ENCODE results near the gene TUT1. TPM values are rescaled to one million over a fixed set of nuclear protein-coding genes. Genes with fewer than 3 reads are reported as not detected.
A peak's percentile ranks its signal among the peaks of the same experiment; 100 is the strongest.
"Not testable (repeated sequence)": the region's sequence is repeated elsewhere in the genome, so short reads cannot be mapped to it uniquely, and the experiment has no call there.

TUT1 gene
- total RNA-seq, 1 experiment from 2014 or later = 26.0 TPM

DNA sequence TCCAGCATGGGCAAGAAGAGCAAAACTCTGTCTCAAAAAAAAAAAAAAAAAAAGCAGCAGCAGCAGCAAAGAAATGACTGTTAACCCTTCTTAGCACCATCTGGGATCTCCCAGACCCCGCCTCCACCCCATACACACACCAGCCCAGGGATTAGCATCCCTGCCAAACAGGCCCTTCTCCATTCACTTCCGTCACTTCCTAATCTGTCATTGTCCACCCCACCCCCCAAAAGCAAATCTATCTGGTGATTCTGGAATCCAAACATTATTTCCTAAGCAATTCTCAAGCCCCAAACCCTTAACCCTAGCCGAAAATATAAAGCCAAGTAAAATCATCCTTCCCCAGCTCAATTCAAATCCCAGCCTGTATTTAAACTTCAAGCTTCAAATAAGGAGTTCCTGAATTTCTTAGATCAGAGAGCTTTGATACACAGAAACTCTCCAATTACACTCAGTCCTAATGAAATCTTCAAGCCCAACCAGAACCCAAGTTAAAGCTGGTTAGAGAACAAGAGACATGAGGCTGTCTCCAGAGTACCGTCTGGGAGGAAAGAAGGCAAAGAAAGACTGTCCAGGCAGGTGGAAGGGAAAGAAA is 38.7 kb downstream of the TUT1 start:
- peaks cover 63% of the 10 kb centered on the region for H3K4me1 Mint-ChIP-seq (ENCODE audit: insufficient read depth, unreplicated experiment)
- H3K4me3 Mint-ChIP-seq (ENCODE audit: unreplicated experiment) = peak overlapping the region; percentile 68
- intact Hi-C loops (cut with micrococcal nuclease) = loop anchor here (1.0 kb wide), 1 partner anchor 7 kb away; no protein-coding TSS in a partner anchor
- BruUV-seq (replicated peaks) = TSS peak; percentile 72
- no peaks in the 10 kb centered on the region for H3K9me3 Mint-ChIP-seq (ENCODE audit: unreplicated experiment)
- peaks cover 11% of the 10 kb centered on the region for H3K36me3 Mint-ChIP-seq (ENCODE audit: insufficient read depth, unreplicated experiment)
- H3K27ac Mint-ChIP-seq (ENCODE audit: low read depth, unreplicated experiment) = peak overlapping the region; percentile 95
- TF ChIP-seq, protein P1, sequence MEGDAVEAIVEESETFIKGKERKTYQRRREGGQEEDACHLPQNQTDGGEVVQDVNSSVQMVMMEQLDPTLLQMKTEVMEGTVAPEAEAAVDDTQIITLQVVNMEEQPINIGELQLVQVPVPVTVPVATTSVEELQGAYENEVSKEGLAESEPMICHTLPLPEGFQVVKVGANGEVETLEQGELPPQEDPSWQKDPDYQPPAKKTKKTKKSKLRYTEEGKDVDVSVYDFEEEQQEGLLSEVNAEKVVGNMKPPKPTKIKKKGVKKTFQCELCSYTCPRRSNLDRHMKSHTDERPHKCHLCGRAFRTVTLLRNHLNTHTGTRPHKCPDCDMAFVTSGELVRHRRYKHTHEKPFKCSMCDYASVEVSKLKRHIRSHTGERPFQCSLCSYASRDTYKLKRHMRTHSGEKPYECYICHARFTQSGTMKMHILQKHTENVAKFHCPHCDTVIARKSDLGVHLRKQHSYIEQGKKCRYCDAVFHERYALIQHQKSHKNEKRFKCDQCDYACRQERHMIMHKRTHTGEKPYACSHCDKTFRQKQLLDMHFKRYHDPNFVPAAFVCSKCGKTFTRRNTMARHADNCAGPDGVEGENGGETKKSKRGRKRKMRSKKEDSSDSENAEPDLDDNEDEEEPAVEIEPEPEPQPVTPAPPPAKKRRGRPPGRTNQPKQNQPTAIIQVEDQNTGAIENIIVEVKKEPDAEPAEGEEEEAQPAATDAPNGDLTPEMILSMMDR (IDR thresholded peaks at IDR 0.05; ENCODE audit: unreplicated experiment) = no peak
- ChIA-PET CTCF (interaction anchor here (0.6 to 5.8 kb wide), 11 partner anchors 8 to 1180 kb away, joined by 3 to 69 read pairs (median 9); no protein-coding TSS in a partner anchor), POLR2A (interaction anchor here (0.7 to 13.5 kb wide), 34 partner anchors 8 to 1110 kb away, joined by 3 to 599 read pairs (median 7); partner anchors contain the start of genes AHNAK, B3GAT3, C11orf98 and CSKMT)
- no peak for DNase-seq (ENCODE audit: unreplicated experiment)
- no peaks in the 10 kb centered on the region for H3K27me3 Mint-ChIP-seq (ENCODE audit: insufficient read depth, unreplicated experiment)

DNA sequence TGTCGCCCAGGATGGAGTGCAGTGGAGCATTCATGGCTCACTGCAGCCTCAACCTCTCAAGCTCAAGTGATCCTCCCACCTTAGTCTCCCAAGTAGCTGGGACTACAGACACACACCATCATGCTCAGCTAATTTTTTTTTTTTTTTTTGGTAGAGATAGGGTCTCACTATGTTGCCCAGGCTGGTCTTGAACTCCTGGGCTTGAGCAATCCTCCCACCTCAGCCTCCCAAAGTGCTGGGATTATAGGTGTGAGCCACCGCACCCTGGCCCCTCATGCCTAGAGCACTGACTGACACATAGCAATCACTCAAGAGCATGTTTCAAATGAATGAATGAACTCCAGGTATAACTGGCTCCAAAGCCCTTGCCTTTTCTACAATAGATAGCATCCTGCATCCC is 40.8 kb downstream of the TUT1 start:
- DNase-seq (ENCODE audit: unreplicated experiment); H3K4me3 Mint-ChIP-seq (ENCODE audit: unreplicated experiment); H3K27me3 Mint-ChIP-seq (ENCODE audit: insufficient read depth, unreplicated experiment); H3K9me3 Mint-ChIP-seq (ENCODE audit: unreplicated experiment); BruUV-seq (replicated peaks); H3K36me3 Mint-ChIP-seq (ENCODE audit: insufficient read depth, unreplicated experiment); H3K27ac Mint-ChIP-seq (ENCODE audit: low read depth, unreplicated experiment); intact Hi-C loops (cut with micrococcal nuclease): not testable (repeated sequence)
- ChIA-PET CTCF (interaction anchor here (0.7 to 5.8 kb wide), 8 partner anchors 7 to 155 kb away, joined by 3 to 69 read pairs (median 6); no protein-coding TSS in a partner anchor), POLR2A (interaction anchor here (1.1 to 11.4 kb wide), 5 partner anchors 10 to 42 kb away, joined by 3 to 121 read pairs (median 7); partner anchors contain the start of genes EEF1G and TUT1)
- peaks cover 46% of the 10 kb centered on the region for H3K4me1 Mint-ChIP-seq (ENCODE audit: insufficient read depth, unreplicated experiment)

DNA sequence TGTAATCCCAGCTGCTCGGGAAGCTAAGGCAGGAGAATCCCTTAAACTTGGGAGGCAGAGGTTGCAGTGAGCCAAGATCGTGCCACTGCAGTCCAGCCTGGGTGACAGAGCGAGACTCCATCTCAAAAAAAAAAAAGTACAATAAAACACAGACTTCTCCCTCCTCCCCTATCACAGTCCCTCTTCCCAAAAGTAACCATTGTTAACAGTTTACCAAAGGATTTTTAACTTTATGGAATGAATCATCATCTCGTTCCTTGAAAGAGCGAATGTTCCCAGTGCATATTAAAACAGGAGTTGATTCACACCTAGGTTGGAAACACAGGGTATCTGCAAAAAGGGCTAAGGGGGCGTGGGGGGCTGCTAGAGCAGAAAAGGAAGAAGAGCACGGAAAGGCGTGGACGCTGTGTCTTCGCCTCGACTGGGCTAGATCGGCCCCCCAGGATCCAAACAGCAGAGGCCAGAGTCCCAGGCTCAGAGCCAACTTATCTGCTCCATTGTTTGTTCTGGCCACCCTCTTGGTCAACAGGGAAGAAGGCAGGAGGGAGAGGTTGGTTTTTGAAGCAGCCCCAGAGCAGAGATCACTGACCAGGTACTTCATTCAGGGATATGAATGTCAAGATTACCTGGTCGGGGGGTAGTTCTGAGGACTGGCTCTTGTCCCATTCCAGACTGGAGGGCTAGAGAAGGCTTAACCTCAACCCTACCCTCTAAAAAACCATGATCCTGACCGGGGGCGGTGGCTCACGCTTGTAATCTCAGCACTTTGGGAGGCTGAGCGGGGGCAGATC is 42.6 kb downstream of the TUT1 start:
- Mint-ChIP-seq H3K36me3 (ENCODE audit: insufficient read depth, unreplicated experiment) (peaks cover 9% of the 10 kb centered on the region), H3K9me3 (ENCODE audit: unreplicated experiment) (no peaks in the 10 kb centered on the region)

DNA sequence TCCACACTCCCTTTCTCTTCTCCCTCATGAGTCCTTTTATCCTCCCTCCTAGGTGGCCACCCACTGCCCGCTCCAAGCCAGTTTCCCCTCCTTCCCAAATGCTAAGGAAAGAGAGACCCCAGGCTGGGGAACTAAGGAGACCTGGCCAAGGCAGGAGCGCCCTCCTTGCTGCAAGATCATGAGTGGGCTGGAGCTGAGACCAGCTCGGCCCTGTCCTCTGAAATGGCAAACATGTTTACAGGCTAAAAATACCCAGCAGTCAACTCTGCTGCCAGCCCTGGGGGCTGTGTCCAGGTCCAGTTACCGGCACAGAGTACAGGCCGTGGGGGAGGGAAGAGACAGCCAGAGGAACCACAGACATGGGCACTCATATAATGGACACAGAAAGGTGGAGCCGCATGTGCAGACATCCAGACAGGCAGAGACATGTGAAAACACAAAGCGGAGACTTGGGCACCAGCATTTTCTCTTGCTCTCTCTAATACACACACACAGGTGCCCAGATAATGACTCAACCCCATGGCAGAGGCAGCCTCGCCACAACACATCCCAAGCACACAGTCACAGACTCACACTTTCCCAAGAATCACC is 43.5 kb downstream of the TUT1 start:
- peaks cover 24% of the 10 kb centered on the region for H3K4me1 Mint-ChIP-seq (ENCODE audit: insufficient read depth, unreplicated experiment)
- H3K36me3 Mint-ChIP-seq (ENCODE audit: insufficient read depth, unreplicated experiment) = peaks cover 9% of the 10 kb centered on the region
- H3K27me3 Mint-ChIP-seq (ENCODE audit: insufficient read depth, unreplicated experiment) = no peaks in the 10 kb centered on the region

More for the DNA sequence above, 42.6 kb downstream of the TUT1 start:
- TF ChIP-seq, protein P1 (IDR thresholded peaks at IDR 0.05; ENCODE audit: unreplicated experiment) = no peak
- peak overlapping the region; percentile 63 for H3K27ac Mint-ChIP-seq (ENCODE audit: low read depth, unreplicated experiment)
- POLR2A ChIA-PET = interaction anchor here (0.7 to 11.4 kb wide), 19 partner anchors 9 to 333 kb away, joined by 3 to 599 read pairs (median 4); partner anchors contain the start of genes B3GAT3, C11orf98, CSKMT and EEF1G
- no TSS peak for BruUV-seq (replicated peaks)
- peak; percentile 56 for DNase-seq (ENCODE audit: unreplicated experiment)
- H3K4me1 Mint-ChIP-seq (ENCODE audit: insufficient read depth, unreplicated experiment) = peaks cover 32% of the 10 kb centered on the region
- intact Hi-C loops (cut with micrococcal nuclease) = loop anchor here (1.0 kb wide), 1 partner anchor 12 kb away; no protein-coding TSS in a partner anchor
- no peaks in the 10 kb centered on the region for H3K27me3 Mint-ChIP-seq (ENCODE audit: insufficient read depth, unreplicated experiment)
- peak overlapping the region; percentile 99 for H3K4me3 Mint-ChIP-seq (ENCODE audit: unreplicated experiment)
- CTCF ChIA-PET = interaction anchor here (0.6 to 13.1 kb wide), 2 partner anchors 11 to 50 kb away, joined by 5 to 225 read pairs; no protein-coding TSS in a partner anchor

More for the DNA sequence above, 43.5 kb downstream of the TUT1 start:
- intact Hi-C loops (cut with micrococcal nuclease) = loop anchor here (1.0 kb wide), 1 partner anchor 13 kb away; no protein-coding TSS in a partner anchor
- BruUV-seq (replicated peaks) = no TSS peak
- Mint-ChIP-seq H3K9me3 (ENCODE audit: unreplicated experiment) (no peaks in the 10 kb centered on the region), H3K27ac (ENCODE audit: low read depth, unreplicated experiment) (peak overlapping the region; percentile 63), H3K4me3 (ENCODE audit: unreplicated experiment) (peak overlapping the region; percentile 99)
- peak; percentile 95 for DNase-seq (ENCODE audit: unreplicated experiment)
- TF ChIP-seq, protein P1 (IDR thresholded peaks at IDR 0.05; ENCODE audit: unreplicated experiment) = no peak
- ChIA-PET CTCF (interaction anchor here (0.6 to 13.1 kb wide), 5 partner anchors 8 to 240 kb away, joined by 3 to 225 read pairs (median 4); partner anchors contain the start of genes C11orf98 and CSKMT), POLR2A (interaction anchor here (0.6 to 11.4 kb wide), 29 partner anchors 8 to 1698 kb away, joined by 3 to 599 read pairs (median 4); partner anchors contain the start of genes B3GAT3, C11orf98, CSKMT and EEF1G)

All from MCF 10A (cell line).